ENCODE data around the gene NSMCE1.

DNA sequence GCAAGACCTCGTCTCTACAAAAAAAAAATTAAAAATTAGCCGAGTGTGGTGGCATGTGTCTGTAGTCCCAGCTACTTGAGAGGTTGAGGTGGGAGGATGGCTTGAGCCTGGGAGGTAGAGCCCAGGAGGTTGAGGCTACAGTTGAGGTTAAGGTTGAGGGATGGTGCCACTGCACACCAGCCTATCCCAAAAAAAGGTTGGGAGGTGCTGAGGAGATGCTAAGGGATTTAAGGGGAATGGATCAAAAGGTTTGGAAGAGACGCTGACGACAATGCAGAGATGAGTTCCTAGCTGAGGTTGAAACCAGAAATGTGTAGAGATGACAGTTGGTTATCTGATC, 4.7 kb upstream of the NSMCE1 start:
- TF ChIP-seq, protein P1, sequence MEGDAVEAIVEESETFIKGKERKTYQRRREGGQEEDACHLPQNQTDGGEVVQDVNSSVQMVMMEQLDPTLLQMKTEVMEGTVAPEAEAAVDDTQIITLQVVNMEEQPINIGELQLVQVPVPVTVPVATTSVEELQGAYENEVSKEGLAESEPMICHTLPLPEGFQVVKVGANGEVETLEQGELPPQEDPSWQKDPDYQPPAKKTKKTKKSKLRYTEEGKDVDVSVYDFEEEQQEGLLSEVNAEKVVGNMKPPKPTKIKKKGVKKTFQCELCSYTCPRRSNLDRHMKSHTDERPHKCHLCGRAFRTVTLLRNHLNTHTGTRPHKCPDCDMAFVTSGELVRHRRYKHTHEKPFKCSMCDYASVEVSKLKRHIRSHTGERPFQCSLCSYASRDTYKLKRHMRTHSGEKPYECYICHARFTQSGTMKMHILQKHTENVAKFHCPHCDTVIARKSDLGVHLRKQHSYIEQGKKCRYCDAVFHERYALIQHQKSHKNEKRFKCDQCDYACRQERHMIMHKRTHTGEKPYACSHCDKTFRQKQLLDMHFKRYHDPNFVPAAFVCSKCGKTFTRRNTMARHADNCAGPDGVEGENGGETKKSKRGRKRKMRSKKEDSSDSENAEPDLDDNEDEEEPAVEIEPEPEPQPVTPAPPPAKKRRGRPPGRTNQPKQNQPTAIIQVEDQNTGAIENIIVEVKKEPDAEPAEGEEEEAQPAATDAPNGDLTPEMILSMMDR (IDR thresholded peaks at IDR 0.05) = no peak
- no peak for TF ChIP-seq POLR2A (IDR thresholded peaks at IDR 0.05)

Data from testis (tissue), 2 donors.